HG03045 (cell line): Measurements from ENCODE around the gene MTURN.
A peak's percentile ranks its signal among the peaks of the same experiment; 100 is the strongest.

ENCODE experiments used
- ATAC-seq: cut with Tn5 transposase; IDR thresholded peaks from one replicate; pipeline ENCODE4 v1.9.1; 2021; ENCODE audit warnings: mild to moderate bottlenecking, moderate library complexity; ENCODE audit not compliant: unreplicated experiment

Gene MTURN

GRCh38 chr7:30201161-30201666 lies 66.4 kb downstream of the MTURN start:
- peak; percentile 50 for ATAC-seq

GRCh38 chr7:30201921-30202320 lies 67.1 kb downstream of the MTURN start:
- ATAC-seq = no peak

- no peak for ATAC-seq
These were observed 67.9 kb downstream of the MTURN start for GRCh38 chr7:30202671-30203070.

GRCh38 chr7:30206491-30206890 lies 71.7 kb downstream of the MTURN start:
- no peak for ATAC-seq

- ATAC-seq = no peak
These were observed 72.2 kb downstream of the MTURN start for GRCh38 chr7:30206942-30207341.

- ATAC-seq = no peak
These were observed 72.6 kb downstream of the MTURN start for GRCh38 chr7:30207376-30207775.

- no peak for ATAC-seq
These were observed 75.2 kb downstream of the MTURN start for GRCh38 chr7:30209951-30210350.
